H1 (cell line): ENCODE measurements around the gene SLC1A4. TPM values are rescaled to one million over a fixed set of nuclear protein-coding genes. Genes with fewer than 3 reads are reported as not detected.

ENCODE experiments used
- CTCF ChIA-PET: fragments of 300-600 bp; sonication (Branson Sonifier 250); formaldehyde crosslinking; loops from one replicate; lab custom pipeline; 2021; ENCODE audit not compliant: partially characterized antibody; lab: Charles Lee
- POLR2A ChIA-PET: fragments of 300-600 bp; sonication (Branson Sonifier 250); formaldehyde crosslinking; loops from one replicate; lab custom pipeline; 2021; ENCODE audit warnings: inconsistent platforms; ENCODE audit not compliant: partially characterized antibody; lab: Charles Lee
- DNase-seq, 2 experiments: peaks; one replicate each; pipeline versions ENCODE4 v3.0.0 to v3.0.0-alpha.2; 2010 to 2022; ENCODE audit warnings: low spot score in 2 of 2, low read depth in 1 of 2, mixed read lengths in 1 of 2
- FAIRE-seq: peaks from 2 replicates; lab custom pipeline; 2011; peaks lifted over from hg19 to GRCh38; lab: Jason Lieb, UNC
- H2AFZ ChIP-seq: 2 replicates; pipeline ENCODE4 v1.8.1; 2012; ENCODE audit warnings: low read length, inconsistent platforms
- H2AK5ac ChIP-seq: 2 replicates; pipeline ENCODE4 v1.6.1; 2013; ENCODE audit warnings: low read depth, low read length
- H2BK120ac ChIP-seq: replicated peaks from 2 replicates; pipeline ENCODE3; 2013; ENCODE audit warnings: low read depth, low read length, inconsistent platforms
- H2BK12ac ChIP-seq: 2 replicates; pipeline ENCODE4 v1.6.1; 2013; ENCODE audit warnings: low read depth, low read length
- H2BK15ac ChIP-seq: 2 replicates; pipeline ENCODE4 v1.6.1; 2013; ENCODE audit warnings: low read length
- H2BK20ac ChIP-seq: 2 replicates; pipeline ENCODE4 v1.6.1; 2013; ENCODE audit warnings: low read length
- H2BK5ac ChIP-seq: 2 replicates; pipeline ENCODE4 v1.6.1; 2013; ENCODE audit warnings: low read depth, low read length
- H3K14ac ChIP-seq: 2 replicates; pipeline ENCODE4 v1.6.1; 2013; ENCODE audit warnings: inconsistent platforms; ENCODE audit not compliant: insufficient read length
- H3K18ac ChIP-seq: 2 replicates; pipeline ENCODE4 v1.6.1; 2013; ENCODE audit warnings: low read length; ENCODE audit errors: extremely low read depth
- H3K23ac ChIP-seq: 2 replicates; pipeline ENCODE4 v1.6.1; 2013; ENCODE audit warnings: inconsistent platforms; ENCODE audit not compliant: insufficient read length
- H3K23me2 ChIP-seq: 2 replicates; pipeline ENCODE4 v1.6.1; 2013; ENCODE audit warnings: low read depth, low read length
- H3K27ac ChIP-seq: 2 replicates; pipeline ENCODE4 v1.6.1; 2011; ENCODE audit warnings: low read depth, low read length, inconsistent platforms
- H3K27me3 ChIP-seq, 4 experiments: replicated peaks in 1 of 4; 1 replicate in 1 of 4; 2 replicates in 3 of 4; pipeline versions ENCODE4 v1.6.1 to v1.8.1; 2011 to 2013; ENCODE audit warnings: low read length in 3 of 4, mild to moderate bottlenecking in 3 of 4, inconsistent platforms in 2 of 4, mixed read lengths in 2 of 4, moderate library complexity in 1 of 4; ENCODE audit not compliant: control insufficient read depth in 3 of 4, insufficient read depth in 3 of 4; ENCODE audit errors: extremely low read depth in 1 of 4
- H3K36me3 ChIP-seq, 4 experiments: 2 replicates each; pipeline versions ENCODE4 v1.6.1 to v1.8.1; 2011 to 2013; ENCODE audit warnings: mild to moderate bottlenecking in 4 of 4, low read length in 3 of 4, moderate library complexity in 2 of 4, control low read depth in 1 of 4, inconsistent platforms in 1 of 4; ENCODE audit not compliant: insufficient read depth in 4 of 4, control insufficient read depth in 2 of 4
- H3K4ac ChIP-seq: replicated peaks from 2 replicates; pipeline ENCODE3; 2013; ENCODE audit warnings: low read length, low read depth, mixed read lengths, inconsistent platforms; ENCODE audit not compliant: insufficient read length
- H3K4me1 ChIP-seq, 4 experiments: replicated peaks in 1 of 4; 1 replicate in 1 of 4; 2 replicates in 3 of 4; pipeline versions ENCODE4 v1.6.1 to v1.8.1; 2011 to 2013; ENCODE audit warnings: low read length in 3 of 4, inconsistent platforms in 2 of 4, mixed read lengths in 1 of 4; ENCODE audit not compliant: insufficient read depth in 4 of 4, control insufficient read depth in 3 of 4
- H3K4me2 ChIP-seq, 2 experiments: 2 replicates each; pipeline versions ENCODE4 v1.6.1 to v1.8.1; 2011 to 2013; ENCODE audit warnings: low read depth in 2 of 2, low read length in 2 of 2, control low read depth in 1 of 2, inconsistent platforms in 1 of 2, mild to moderate bottlenecking in 1 of 2; ENCODE audit not compliant: insufficient read depth in 1 of 2
- H3K4me3 ChIP-seq, 4 experiments: fragments of 200-600, 300-600 bp in 1 of 4; sonication (generic), shearing (Covaris generic), sonication (Bioruptor Twin) in 1 of 4; 2 replicates each; pipeline versions ENCODE4 v1.5.1 to v1.8.1; 2011 to 2016; ENCODE audit warnings: low read length in 4 of 4, low read depth in 3 of 4, control low read depth in 2 of 4, inconsistent platforms in 2 of 4, mild to moderate bottlenecking in 2 of 4, mixed read lengths in 1 of 4, moderate library complexity in 1 of 4; ENCODE audit not compliant: insufficient read depth in 2 of 4; ENCODE audit errors: extremely low read depth in 1 of 4
- H3K56ac ChIP-seq: replicated peaks from 2 replicates; pipeline ENCODE3; 2013; ENCODE audit warnings: low read depth, mild to moderate bottlenecking, mixed read lengths, low read length, inconsistent platforms; ENCODE audit not compliant: insufficient read length
- H3K79me1 ChIP-seq: 2 replicates; pipeline ENCODE4 v1.6.1; 2013; ENCODE audit warnings: low read depth, low read length, control low read depth
- H3K79me2 ChIP-seq, 2 experiments: 2 replicates each; pipeline versions ENCODE4 v1.6.1 to v1.8.1; 2012 to 2013; ENCODE audit warnings: low read length in 2 of 2, mild to moderate bottlenecking in 2 of 2, inconsistent platforms in 1 of 2; ENCODE audit not compliant: insufficient read depth in 2 of 2, control insufficient read depth in 1 of 2
- H3K9ac ChIP-seq, 4 experiments: replicated peaks in 1 of 4; 1 replicate in 1 of 4; 2 replicates in 3 of 4; pipeline versions ENCODE4 v1.6.1 to v1.8.1; 2011 to 2013; ENCODE audit warnings: low read depth in 3 of 4, low read length in 3 of 4, control low read depth in 2 of 4, mild to moderate bottlenecking in 2 of 4, moderate library complexity in 2 of 4, inconsistent platforms in 1 of 4; ENCODE audit errors: extremely low read depth in 1 of 4
- H3K9me3 ChIP-seq, 2 experiments: 2 replicates each; pipeline versions ENCODE4 v1.6.1 to v1.8.1; 2012 to 2013; ENCODE audit warnings: mild to moderate bottlenecking in 2 of 2, moderate library complexity in 2 of 2, control low read depth in 1 of 2, inconsistent platforms in 1 of 2, low read depth in 1 of 2, low read length in 1 of 2, mixed read lengths in 1 of 2; ENCODE audit not compliant: insufficient read depth in 2 of 2
- H4K20me1 ChIP-seq, 2 experiments: replicated peaks in 1 of 2; 2 replicates each; pipeline versions ENCODE3 to v1.8.1; 2011 to 2013; ENCODE audit warnings: inconsistent platforms in 2 of 2, low read length in 2 of 2, mild to moderate bottlenecking in 1 of 2; ENCODE audit not compliant: insufficient read depth in 2 of 2, control insufficient read depth in 1 of 2
- H4K5ac ChIP-seq: 2 replicates; pipeline ENCODE4 v1.6.1; 2013; ENCODE audit warnings: low read length, low read depth, mixed read lengths, inconsistent platforms; ENCODE audit not compliant: insufficient read length
- H4K8ac ChIP-seq: 2 replicates; pipeline ENCODE4 v1.8.0; 2013; ENCODE audit warnings: mild to moderate bottlenecking, moderate library complexity, low read length, inconsistent platforms; ENCODE audit not compliant: insufficient read depth; ENCODE audit errors: extremely low read depth
- H4K91ac ChIP-seq: replicated peaks from 2 replicates; pipeline ENCODE3; 2013; ENCODE audit warnings: low read length, mixed read lengths, inconsistent platforms; ENCODE audit not compliant: insufficient read length
- BACH1 ChIP-seq: IDR thresholded peaks from 2 replicates; pipeline ENCODE4 v1.6.1; 2012; ENCODE audit warnings: low read length, improper control_type of control experiment
- NRF1 ChIP-seq: IDR thresholded peaks from 2 replicates; pipeline ENCODE4 v1.6.1; 2011; ENCODE audit warnings: mild to moderate bottlenecking, low read depth, low read length, improper control_type of control experiment
- RFX5 ChIP-seq: IDR thresholded peaks from 2 replicates; pipeline ENCODE4 v1.6.1; 2011; ENCODE audit warnings: low read depth, low read length, improper control_type of control experiment, borderline replicate concordance
- SP4 ChIP-seq: IDR thresholded peaks from 2 replicates; pipeline ENCODE4 v1.6.1; 2012; ENCODE audit warnings: low read length, inconsistent platforms
- WGBS, 2 experiments: shearing (Covaris generic) in 1 of 2; methylation state at CpG; one replicate each; pipeline versions ENCODE4 v1.1.6 to v1.1.7; 2013 to 2015; ENCODE audit warnings: low lambda C conversion rate in 2 of 2, mixed read lengths in 2 of 2, inconsistent platforms in 1 of 2, low coverage in 1 of 2, missing lambda C conversion rate in 1 of 2; ENCODE audit not compliant: insufficient replicate concordance in 2 of 2, insufficient coverage in 1 of 2, insufficient read length in 1 of 2; ENCODE audit errors: extremely low coverage in 1 of 2, missing lambda C conversion rate in 1 of 2; 5-methylcytosine and 5-hydroxymethylcytosine counted together
- polyA plus RNA-seq, 7 experiments: library from polyadenylated mRNA; depleted of rRNA in 3 of 7; stranded (reverse) in 5 of 7; unstranded in 2 of 7; fragments of >200 nt in 5 of 7; fragments of 200-250 nt in 2 of 7; gene quantifications; 1 replicate in 5 of 7; 2 replicates in 1 of 7; 4 replicates in 1 of 7; pipeline versions ENCODE4 v1.2.1 to v1.2.3, GENCODE V29; 2011 to 2013; ENCODE audit warnings: missing spikeins in 2 of 7, mixed read lengths in 2 of 7
- total RNA-seq: library from RNA; stranded (reverse); fragmentation: NEBNext Ultra II Directional; extraction: Animal tissue kit (Norgen Biotek cat#: 25700); gene quantifications from 2 replicates; pipeline ENCODE4 v1.2.1, GENCODE V29; 2021
- TF ChIP-seq, protein P1 (sequence below): IDR thresholded peaks from 2 replicates; pipeline ENCODE4 v1.6.1; 2012; ENCODE audit warnings: low read length, inconsistent platforms

The SLC1A4 gene
- total and polyA plus RNA-seq, 2 of the 8 experiments (the other 6 are each of a cell fraction or from before 2014, with no cell fraction given), result 0.44 to 0.86 TPM

DNA sequence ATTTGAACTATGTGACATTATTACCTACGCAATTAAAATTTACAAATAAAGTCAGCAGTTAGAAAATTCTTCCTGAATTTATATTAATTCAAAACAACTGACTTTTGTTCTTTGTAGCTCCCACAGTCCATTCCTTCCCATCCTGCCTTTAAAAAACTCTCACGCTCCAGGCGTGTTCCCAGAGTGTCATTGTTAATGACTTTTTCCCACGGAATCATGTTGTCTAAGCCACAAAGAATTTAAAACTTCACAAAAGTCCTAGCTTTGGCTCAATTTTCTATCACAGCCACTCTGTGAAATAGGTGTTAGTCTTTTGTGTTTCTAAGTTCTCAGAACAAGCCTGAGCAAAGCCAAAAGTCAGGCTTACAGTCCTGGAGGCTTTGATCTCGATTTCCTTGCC lies 26.5 kb downstream of the SLC1A4 start:
- Histone ChIP-seq H3K23ac (no peak overlapping the region), H4K8ac (no peak overlapping the region), H3K4me2 (no peak overlapping the region), H3K79me1 (peaks cover 2% of the 10 kb centered on the region; the same call in 1 of the 2 replicates), H3K27me3 (no peaks in the 10 kb centered on the region), H3K4ac (no peak overlapping the region), H3K56ac (no peak overlapping the region), H2BK15ac (no peak overlapping the region), H2BK5ac (no peak overlapping the region), H2BK20ac (no peak overlapping the region), H2AK5ac (no peak overlapping the region), H2AFZ (no peak overlapping the region), H3K14ac (no peak overlapping the region), H4K20me1 (peaks cover 2 to 3% of the 10 kb centered on the region in 2 experiments), H3K18ac (no peak overlapping the region), H3K9me3 (no peaks in the 10 kb centered on the region), H2BK12ac (no peak overlapping the region), H2BK120ac (no peak overlapping the region), H4K91ac (no peak overlapping the region), H3K36me3 (no peaks in the 10 kb centered on the region), H3K23me2 (no peaks in the 10 kb centered on the region), H3K27ac (no peak overlapping the region), H3K4me3 (no peak overlapping the region), H3K9ac (no peak overlapping the region), H3K4me1 (peaks cover 0 to 3% (median 1%) of the 10 kb centered on the region in 4 experiments; a peak in 3 of 7 replicates), H3K79me2 (no peaks in the 10 kb centered on the region), H4K5ac (no peak overlapping the region)
- POLR2A ChIA-PET, result no interaction called here
- WGBS, 2 experiments, result 84% methylated on average over 5 of the region's 5 CpGs; no CpG with 5 or more reads in 1 of the 2 experiments
- CTCF ChIA-PET, result no interaction called here
- no peak for FAIRE-seq
- no peak for DNase-seq
- TF ChIP-seq, protein P1, sequence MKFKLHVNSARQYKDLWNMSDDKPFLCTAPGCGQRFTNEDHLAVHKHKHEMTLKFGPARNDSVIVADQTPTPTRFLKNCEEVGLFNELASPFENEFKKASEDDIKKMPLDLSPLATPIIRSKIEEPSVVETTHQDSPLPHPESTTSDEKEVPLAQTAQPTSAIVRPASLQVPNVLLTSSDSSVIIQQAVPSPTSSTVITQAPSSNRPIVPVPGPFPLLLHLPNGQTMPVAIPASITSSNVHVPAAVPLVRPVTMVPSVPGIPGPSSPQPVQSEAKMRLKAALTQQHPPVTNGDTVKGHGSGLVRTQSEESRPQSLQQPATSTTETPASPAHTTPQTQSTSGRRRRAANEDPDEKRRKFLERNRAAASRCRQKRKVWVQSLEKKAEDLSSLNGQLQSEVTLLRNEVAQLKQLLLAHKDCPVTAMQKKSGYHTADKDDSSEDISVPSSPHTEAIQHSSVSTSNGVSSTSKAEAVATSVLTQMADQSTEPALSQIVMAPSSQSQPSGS, result no peak
- TF ChIP-seq RFX5 (no peak), SP4 (no peak), NRF1 (no peak), BACH1 (no peak)
